ENCODE data around the gene OR5M8.

Gene OR5M8

DNA sequence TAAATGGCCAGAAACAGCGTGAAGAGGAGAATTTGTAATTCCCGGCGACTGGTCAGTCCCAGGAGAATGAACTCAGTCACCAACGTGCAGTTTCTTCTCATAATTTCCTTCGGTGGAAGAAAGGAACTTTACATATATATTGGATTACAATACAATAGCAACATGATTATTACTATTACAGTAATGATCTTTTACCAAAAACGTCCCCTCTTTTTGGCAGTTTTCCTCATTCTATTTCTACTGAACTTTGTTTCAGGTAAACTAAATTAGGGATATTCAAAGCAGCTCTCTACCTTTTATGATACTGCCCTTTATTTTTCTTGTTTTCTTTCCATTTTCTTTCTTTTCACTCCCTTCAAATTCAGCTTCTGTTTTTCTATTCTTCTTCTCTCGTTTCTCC is at the start of gene OR5M8:
Gene OR5M8 (minus strand): TSS at position 101 of the 400 bp plus-strand sequence. CDS start 0 bp downstream, at position 101.
- H3K9me3 ChIP-seq (ENCODE audit: insufficient read depth, low read length): no peaks in the 10 kb centered on the region
- H3K4me3 ChIP-seq (ENCODE audit: low read length): no peak within 1 kb of the TSS
- H2AFZ ChIP-seq (ENCODE audit: low read depth, low read length): no peak within 1 kb of the TSS
- no peak within 1 kb of the TSS for H3K4me2 ChIP-seq (ENCODE audit: low read length)
- no peak within 1 kb of the TSS for H3K27ac ChIP-seq (ENCODE audit: low read length)
- no peaks in the 10 kb centered on the region for H3K36me3 ChIP-seq (replicated peaks; ENCODE audit: low read depth, low read length)
- H4K20me1 ChIP-seq (ENCODE audit: insufficient read depth, low read length): no peaks in the 10 kb centered on the region
- H3K79me2 ChIP-seq (ENCODE audit: low read length): no peaks in the 10 kb centered on the region
- H3K4me1 ChIP-seq (ENCODE audit: low read length): no peaks in the 10 kb centered on the region
- H3K27me3 ChIP-seq (ENCODE audit: low read depth, low read length): no peaks in the 10 kb centered on the region
- H3K9ac ChIP-seq (ENCODE audit: low read length): no peak within 1 kb of the TSS
- TF ChIP-seq CTCF (IDR thresholded peaks at IDR 0.05; ENCODE audit: low read depth, low read length) (no peak), EZH2phosphoT487 (IDR thresholded peaks at IDR 0.05; ENCODE audit: low read depth) (no peak)

DNA sequence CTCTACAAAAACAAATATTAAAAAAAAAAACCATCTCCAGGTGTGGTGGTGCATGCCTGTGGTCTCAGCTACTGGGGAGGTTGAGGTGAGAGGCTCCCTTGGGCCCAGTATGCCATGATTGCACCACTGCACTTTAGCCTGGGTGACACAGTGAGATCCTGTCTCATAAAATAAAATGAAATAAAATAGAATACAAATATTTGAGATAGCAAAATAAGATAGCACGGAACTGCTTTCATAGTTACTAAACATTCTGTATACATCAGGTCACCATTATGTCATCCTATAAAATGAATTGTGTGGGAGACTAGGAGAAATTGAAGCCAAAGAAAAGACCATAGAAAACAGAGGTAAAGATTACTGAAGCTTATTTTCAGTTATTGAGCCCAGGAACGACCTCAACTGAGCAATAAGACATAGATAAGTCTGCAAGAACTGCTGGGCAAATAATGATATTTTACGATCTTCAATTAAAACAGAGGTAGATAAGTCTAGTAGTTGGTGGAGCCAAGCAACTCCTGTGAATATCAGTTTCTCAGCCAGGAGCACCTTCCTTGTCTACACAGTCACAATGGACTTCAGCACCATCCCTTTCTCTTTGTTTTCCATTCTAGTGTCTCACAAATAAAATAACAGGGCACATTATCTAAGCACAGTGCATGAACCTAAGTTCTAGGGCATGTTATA is 42.0 kb upstream of the OR5M8 start:
- Histone ChIP-seq H3K9ac (ENCODE audit: low read length) (no peak overlapping the region), H3K27me3 (ENCODE audit: low read depth, low read length) (no peaks in the 10 kb centered on the region), H2AFZ (ENCODE audit: low read depth, low read length) (no peak overlapping the region), H3K4me2 (ENCODE audit: low read length) (no peak overlapping the region), H4K20me1 (ENCODE audit: insufficient read depth, low read length) (no peaks in the 10 kb centered on the region), H3K9me3 (ENCODE audit: insufficient read depth, low read length) (no peaks in the 10 kb centered on the region), H3K79me2 (ENCODE audit: low read length) (no peaks in the 10 kb centered on the region), H3K4me3 (ENCODE audit: low read length) (no peak overlapping the region), H3K4me1 (ENCODE audit: low read length) (no peaks in the 10 kb centered on the region), H3K27ac (ENCODE audit: low read length) (no peak overlapping the region), H3K36me3 (replicated peaks; ENCODE audit: low read depth, low read length) (no peaks in the 10 kb centered on the region)
- TF ChIP-seq EZH2phosphoT487 (IDR thresholded peaks at IDR 0.05; ENCODE audit: low read depth) (no peak), CTCF (IDR thresholded peaks at IDR 0.05; ENCODE audit: low read depth, low read length) (no peak)

- no peaks in the 10 kb centered on the region for H3K4me1 ChIP-seq (ENCODE audit: low read length)
- H3K36me3 ChIP-seq (replicated peaks; ENCODE audit: low read depth, low read length): no peaks in the 10 kb centered on the region
- no peak overlapping the region for H2AFZ ChIP-seq (ENCODE audit: low read depth, low read length)
- no peak for TF ChIP-seq EZH2phosphoT487 (IDR thresholded peaks at IDR 0.05; ENCODE audit: low read depth)
- no peak for TF ChIP-seq CTCF (IDR thresholded peaks at IDR 0.05; ENCODE audit: low read depth, low read length)
- H3K4me3 ChIP-seq (ENCODE audit: low read length): no peak overlapping the region
- H3K9ac ChIP-seq (ENCODE audit: low read length): no peak overlapping the region
- H3K4me2 ChIP-seq (ENCODE audit: low read length): no peak overlapping the region
- H3K9me3 ChIP-seq (ENCODE audit: insufficient read depth, low read length): no peaks in the 10 kb centered on the region
- H3K27ac ChIP-seq (ENCODE audit: low read length): no peak overlapping the region
- H4K20me1 ChIP-seq (ENCODE audit: insufficient read depth, low read length): no peaks in the 10 kb centered on the region
- no peaks in the 10 kb centered on the region for H3K27me3 ChIP-seq (ENCODE audit: low read depth, low read length)
- H3K79me2 ChIP-seq (ENCODE audit: low read length): no peaks in the 10 kb centered on the region
These were observed 40.7 kb upstream of the OR5M8 start for GRCh38 chr11:56531856-56532255.

DNA sequence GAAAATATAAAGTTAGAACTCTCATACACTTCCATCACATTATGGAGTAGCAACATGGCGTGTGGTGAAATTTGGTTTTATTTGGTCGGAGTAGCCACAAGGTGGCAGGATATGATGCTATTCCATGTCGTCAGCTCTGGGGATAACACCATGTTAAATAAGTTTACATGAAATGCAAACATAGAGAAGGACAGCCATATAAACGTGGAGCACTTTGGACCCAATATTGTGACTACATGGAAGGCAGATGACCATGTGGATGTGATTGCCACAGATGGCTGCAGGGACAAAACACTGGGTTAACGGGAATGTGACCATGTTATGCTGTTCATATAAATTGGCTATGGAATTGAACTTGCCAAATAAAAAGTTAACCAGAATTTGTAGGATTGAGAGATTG is 30.8 kb upstream of the OR5M8 start:
- Histone ChIP-seq H2AFZ (ENCODE audit: low read depth, low read length) (no peak overlapping the region), H3K36me3 (replicated peaks; ENCODE audit: low read depth, low read length) (no peaks in the 10 kb centered on the region), H3K4me1 (ENCODE audit: low read length) (no peaks in the 10 kb centered on the region), H3K9ac (ENCODE audit: low read length) (no peak overlapping the region), H3K27ac (ENCODE audit: low read length) (no peak overlapping the region), H3K4me2 (ENCODE audit: low read length) (no peak overlapping the region), H3K9me3 (ENCODE audit: insufficient read depth, low read length) (no peaks in the 10 kb centered on the region), H3K79me2 (ENCODE audit: low read length) (no peaks in the 10 kb centered on the region), H3K4me3 (ENCODE audit: low read length) (no peak overlapping the region), H3K27me3 (ENCODE audit: low read depth, low read length) (no peaks in the 10 kb centered on the region), H4K20me1 (ENCODE audit: insufficient read depth, low read length) (no peaks in the 10 kb centered on the region)
- TF ChIP-seq CTCF (IDR thresholded peaks at IDR 0.05; ENCODE audit: low read depth, low read length): peak; percentile 54
- TF ChIP-seq EZH2phosphoT487 (IDR thresholded peaks at IDR 0.05; ENCODE audit: low read depth): no peak
